ENCODE data around the gene ACAP2.

DNA sequence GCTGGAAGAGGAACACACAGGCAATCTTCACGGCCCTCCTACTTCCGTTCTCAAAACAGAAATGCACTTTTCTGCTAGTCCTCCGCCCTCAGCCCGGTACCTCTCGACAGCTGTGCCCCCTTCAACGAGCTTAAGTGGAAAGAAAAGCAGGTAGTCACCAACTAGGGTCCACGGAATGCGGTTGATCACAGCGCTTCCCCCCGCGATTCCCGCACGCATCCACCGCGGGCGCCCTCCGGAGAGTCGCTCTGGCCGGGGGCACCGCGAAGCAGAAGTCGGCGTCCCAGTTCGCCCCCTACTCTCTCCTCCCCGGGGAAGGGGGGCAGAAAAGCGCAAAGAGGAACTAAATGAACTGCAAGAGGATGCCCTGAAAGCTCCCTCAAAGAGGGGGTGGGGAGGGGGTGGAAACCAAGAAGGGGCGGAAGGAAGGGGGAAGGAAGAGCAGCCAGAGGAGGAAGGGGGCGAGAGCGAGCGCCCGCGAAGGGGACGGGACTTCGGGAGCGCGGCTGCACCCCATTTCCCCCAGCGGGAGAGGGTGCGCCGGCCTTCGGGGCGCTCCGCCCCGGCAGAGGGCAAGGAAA lies 738 bp downstream of the ACAP2 start:
- no peak for TF ChIP-seq POLR2AphosphoS5 (IDR thresholded peaks at IDR 0.05; ENCODE audit: low read depth, low read length)
- no peak for TF ChIP-seq POLR2A (IDR thresholded peaks at IDR 0.05; ENCODE audit: low read depth, low read length)

All from GM12892 (cell line).